ENCODE results near the gene C11orf65.
"Not testable (repeated sequence)": the region's sequence is repeated elsewhere in the genome, so short reads cannot be mapped to it uniquely, and the experiment has no call there.

GRCh38 chr11:108373505-108373904 lies 93.8 kb downstream of the C11orf65 start:
- TF ChIP-seq CTCF, EP300, POLR2A, POLR2AphosphoS5 (IDR thresholded peaks at IDR 0.05): not testable (repeated sequence)

Data from sigmoid colon (tissue), 4 donors.